DMS 273 treated with DMSO at 0.1 percent for 48 hours (cell line): ENCODE results near the gene RNF169.
"Not testable (repeated sequence)": the region's sequence is repeated elsewhere in the genome, so short reads cannot be mapped to it uniquely, and the experiment has no call there.

Experiments
- DNase-seq: peaks from one replicate; lab custom pipeline; 2025; lab: John Stamatoyannopoulos, UW

The RNF169 gene

GRCh38 chr11:74768172-74768651 lies 19.6 kb downstream of the RNF169 start:
- DNase-seq, result not testable (repeated sequence)

- no peak for DNase-seq
Measured at GRCh38 chr11:74769055-74769707, 20.5 kb downstream of the RNF169 start.

GRCh38 chr11:74770456-74770855 lies 21.8 kb downstream of the RNF169 start:
- DNase-seq, result no peak

GRCh38 chr11:74771139-74771538 lies 22.5 kb downstream of the RNF169 start:
- DNase-seq, result no peak

- DNase-seq, result no peak
Measured at GRCh38 chr11:74773476-74773875, 24.8 kb downstream of the RNF169 start.

GRCh38 chr11:74775762-74776161 lies 27.1 kb downstream of the RNF169 start:
- DNase-seq, result no peak

- no peak for DNase-seq
Measured at GRCh38 chr11:74776546-74776945, 27.9 kb downstream of the RNF169 start.

GRCh38 chr11:74777038-74777437 lies 28.4 kb downstream of the RNF169 start:
- DNase-seq, result no peak

GRCh38 chr11:74777877-74778276 lies 29.2 kb downstream of the RNF169 start:
- no peak for DNase-seq

- no peak for DNase-seq
Measured at GRCh38 chr11:74778581-74778980, 29.9 kb downstream of the RNF169 start.

GRCh38 chr11:74780248-74781005 lies 31.8 kb downstream of the RNF169 start:
- no peak for DNase-seq

- no peak for DNase-seq
Measured at GRCh38 chr11:74783241-74783871, 34.7 kb downstream of the RNF169 start.

- no peak for DNase-seq
Measured at GRCh38 chr11:74784234-74784633, 35.6 kb downstream of the RNF169 start.

- DNase-seq, result no peak
Measured at GRCh38 chr11:74784726-74785125, 36.1 kb downstream of the RNF169 start.

GRCh38 chr11:74786574-74786973 lies 37.9 kb downstream of the RNF169 start:
- DNase-seq, result no peak

- no peak for DNase-seq
Measured at GRCh38 chr11:74791333-74792100, 42.9 kb downstream of the RNF169 start.

- DNase-seq, result no peak
Measured at GRCh38 chr11:74806267-74806666, 57.6 kb downstream of the RNF169 start.

- no peak for DNase-seq
Measured at GRCh38 chr11:74809801-74810200, 61.2 kb downstream of the RNF169 start.

- no peak for DNase-seq
Measured at GRCh38 chr11:74815966-74816365, 67.3 kb downstream of the RNF169 start.

- no peak for DNase-seq
Measured at GRCh38 chr11:74816664-74817063, 68.0 kb downstream of the RNF169 start.

- DNase-seq, result no peak
Measured at GRCh38 chr11:74818283-74818946, 69.8 kb downstream of the RNF169 start.

GRCh38 chr11:74819400-74819799 lies 70.8 kb downstream of the RNF169 start:
- no peak for DNase-seq
